ENCODE results near the gene BRD1. TPM values are rescaled to one million over a fixed set of nuclear protein-coding genes. Genes with fewer than 3 reads are reported as not detected.
A peak's percentile ranks its signal among the peaks of the same experiment; 100 is the strongest.

BRD1 gene
- total and polyA plus RNA-seq, 2 experiments from 2014 or later, result 12.3 to 33.8 TPM

- Mint-ChIP-seq H3K36me3 (ENCODE audit: low read depth) (peaks cover 45% of the 10 kb centered on the region), H3K27ac (0 out of 2 replicates have a peak overlapping the region, but pooled peaks have one; percentile 34), H3K9me3 (no peaks in the 10 kb centered on the region), H3K27me3 (ENCODE audit: insufficient read depth, low read depth, poor library complexity) (peaks cover 5% of the 10 kb centered on the region), H3K4me3 (no peak overlapping the region), H3K4me1 (peaks cover 16% of the 10 kb centered on the region)
- no peak overlapping the region for H3K27ac ChIP-seq (ENCODE audit: low read depth)
- DNase-seq (ENCODE audit: low spot score), result no peak
- H3K4me1 ChIP-seq (ENCODE audit: insufficient read depth), result no peaks in the 10 kb centered on the region
- peaks cover 30% of the 10 kb centered on the region for H4K20me1 ChIP-seq (replicated peaks; ENCODE audit: insufficient read depth)
- H3K4me3 ChIP-seq, result no peak overlapping the region
- H3K9me2 ChIP-seq (ENCODE audit: insufficient read depth), result no peaks in the 10 kb centered on the region
- TF ChIP-seq ZNF462 (CRISPR knock-in tag; IDR thresholded peaks at IDR 0.05), result no peak
- TF ChIP-seq CREB1 (CRISPR knock-in tag; IDR thresholded peaks at IDR 0.05; ENCODE audit: low read depth), result no peak
- TF ChIP-seq CTCF (conservative IDR thresholded peaks at IDR 0.05; ENCODE audit: low read depth in 2 of 2), result no peak
- TF ChIP-seq ETS1 (IDR thresholded peaks at IDR 0.05), result no peak
- no peak for TF ChIP-seq ZNF331 (CRISPR knock-in tag; IDR thresholded peaks at IDR 0.05; ENCODE audit: low read depth)
- TF ChIP-seq ZNF114 (CRISPR knock-in tag; IDR thresholded peaks at IDR 0.05), result no peak
- no peak for TF ChIP-seq JUNB (IDR thresholded peaks at IDR 0.05; ENCODE audit: unreplicated experiment)
- no peak for TF ChIP-seq REST (IDR thresholded peaks at IDR 0.05; ENCODE audit: unreplicated experiment)
- no peak for TF ChIP-seq EZH2phosphoT487 (IDR thresholded peaks at IDR 0.05; ENCODE audit: unreplicated experiment)
- no peak for TF ChIP-seq NANOG (IDR thresholded peaks at IDR 0.05; ENCODE audit: borderline replicate concordance)
- no peak for TF ChIP-seq EZH2 (IDR thresholded peaks at IDR 0.05; ENCODE audit: low read depth, unreplicated experiment)
- no peaks in the 10 kb centered on the region for H3K36me3 ChIP-seq (ENCODE audit: insufficient read depth)
- no peak overlapping the region for H2AFZ ChIP-seq
- no peak for ATAC-seq
- peaks cover 74% of the 10 kb centered on the region for H3K79me2 ChIP-seq (replicated peaks; ENCODE audit: insufficient read depth)
- H3K27me3 ChIP-seq (ENCODE audit: insufficient read depth), result no peaks in the 10 kb centered on the region
- H3F3A ChIP-seq (replicated peaks; ENCODE audit: low read depth), result no peaks in the 10 kb centered on the region
- no peak overlapping the region for H3K4me2 ChIP-seq
These were observed 43.1 kb downstream of the BRD1 start for GRCh38 chr22:49784630-49784971.

All from GM23338 (cell line).